Measurements from ENCODE around the gene SERTAD1. TPM values are rescaled to one million over a fixed set of nuclear protein-coding genes. Genes with fewer than 3 reads are reported as not detected.

SERTAD1 gene
- total RNA-seq, 1 donor from 2014 or later, result 17.3 TPM

- no peak for DNase-seq (ENCODE audit: low read depth in 2 of 2)
Measured at GRCh38 chr19:40380199-40381037, 45.4 kb downstream of the SERTAD1 start.

- DNase-seq (ENCODE audit: low read depth in 2 of 2), result no peak
Measured at GRCh38 chr19:40379446-40380198, 46.2 kb downstream of the SERTAD1 start.

GRCh38 chr19:40378509-40378908, 47.3 kb downstream of the SERTAD1 start:
- DNase-seq (ENCODE audit: low read depth in 2 of 2), result no peak

- DNase-seq (ENCODE audit: low read depth in 2 of 2), result no peak
Measured at GRCh38 chr19:40377876-40378385, 47.9 kb downstream of the SERTAD1 start.

- DNase-seq (ENCODE audit: low read depth in 2 of 2), result no peak
Measured at GRCh38 chr19:40376286-40376862, 49.4 kb downstream of the SERTAD1 start.

GRCh38 chr19:40374084-40374483, 51.7 kb downstream of the SERTAD1 start:
- DNase-seq (ENCODE audit: low read depth in 2 of 2), result no peak

GRCh38 chr19:40371802-40372122, 54.0 kb downstream of the SERTAD1 start:
- no peak for DNase-seq (ENCODE audit: low read depth in 2 of 2)

Other genes starting within 250 kb of the SERTAD1 start
- gene MAP3K10, start 234.6 kb downstream of the SERTAD1 start, total RNA-seq, result 3.0 and 5.4 TPM in 2 replicates
- not detected in 2 replicates for gene TTC9B, start 207.6 kb downstream of the SERTAD1 start, total RNA-seq
- 0.13 TPM in 1 of 2 replicates, not detected in the other for gene CCNP, start 199.3 kb downstream of the SERTAD1 start, total RNA-seq
- gene AKT2, start 140.6 kb downstream of the SERTAD1 start, total RNA-seq, result 23.1 and 28.1 TPM in 2 replicates
- gene C19orf47, start 77.6 kb downstream of the SERTAD1 start, total RNA-seq, result 4.4 and 8.0 TPM in 2 replicates
- gene PLD3, start 77.3 kb downstream of the SERTAD1 start, total RNA-seq, result 88.6 and 150 TPM in 2 replicates
- under 0.01 TPM in 2 replicates for gene HIPK4, start 35.8 kb downstream of the SERTAD1 start, total RNA-seq
- 0.90 and 1.5 TPM in 2 replicates for gene PRX, start 12.6 kb downstream of the SERTAD1 start, total RNA-seq
- gene SERTAD3, start 18.3 kb upstream of the SERTAD1 start, total RNA-seq, result 18.0 and 24.1 TPM in 2 replicates
- 39.8 and 61.3 TPM in 2 replicates for gene BLVRB, start 39.8 kb upstream of the SERTAD1 start, total RNA-seq
- gene SPTBN4, start 41.0 kb upstream of the SERTAD1 start, total RNA-seq, result under 0.01 TPM in 1 of 2 replicates, not detected in the other
- 19.5 and 40.0 TPM in 2 replicates for gene SHKBP1, start 150.9 kb upstream of the SERTAD1 start, total RNA-seq
- gene LTBP4, start 175.4 kb upstream of the SERTAD1 start, total RNA-seq, result 12.3 and 60.8 TPM in 2 replicates

All from dermis microvascular lymphatic vessel endothelial cell (primary cell).